ENCODE data around the gene ANAPC1.

GRCh38 chr2:111912547-111912946 lies 28.6 kb upstream of the ANAPC1 start:
- TF ChIP-seq, protein P1, sequence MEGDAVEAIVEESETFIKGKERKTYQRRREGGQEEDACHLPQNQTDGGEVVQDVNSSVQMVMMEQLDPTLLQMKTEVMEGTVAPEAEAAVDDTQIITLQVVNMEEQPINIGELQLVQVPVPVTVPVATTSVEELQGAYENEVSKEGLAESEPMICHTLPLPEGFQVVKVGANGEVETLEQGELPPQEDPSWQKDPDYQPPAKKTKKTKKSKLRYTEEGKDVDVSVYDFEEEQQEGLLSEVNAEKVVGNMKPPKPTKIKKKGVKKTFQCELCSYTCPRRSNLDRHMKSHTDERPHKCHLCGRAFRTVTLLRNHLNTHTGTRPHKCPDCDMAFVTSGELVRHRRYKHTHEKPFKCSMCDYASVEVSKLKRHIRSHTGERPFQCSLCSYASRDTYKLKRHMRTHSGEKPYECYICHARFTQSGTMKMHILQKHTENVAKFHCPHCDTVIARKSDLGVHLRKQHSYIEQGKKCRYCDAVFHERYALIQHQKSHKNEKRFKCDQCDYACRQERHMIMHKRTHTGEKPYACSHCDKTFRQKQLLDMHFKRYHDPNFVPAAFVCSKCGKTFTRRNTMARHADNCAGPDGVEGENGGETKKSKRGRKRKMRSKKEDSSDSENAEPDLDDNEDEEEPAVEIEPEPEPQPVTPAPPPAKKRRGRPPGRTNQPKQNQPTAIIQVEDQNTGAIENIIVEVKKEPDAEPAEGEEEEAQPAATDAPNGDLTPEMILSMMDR (IDR thresholded peaks at IDR 0.05) = no peak
- TF ChIP-seq POLR2AphosphoS5 (IDR thresholded peaks at IDR 0.05) = no peak
- TF ChIP-seq POLR2A (IDR thresholded peaks at IDR 0.05) = no peak

All from breast epithelium (tissue), 3 donors.